Ectodermal cell (in vitro differentiated cells): ENCODE data around the gene ERVV-1.
A peak's percentile ranks its signal among the peaks of the same experiment; 100 is the strongest.

Experiments
- H3K27ac ChIP-seq: 2 replicates; pipeline ENCODE4 v1.7.0; 2013; ENCODE audit warnings: mild to moderate bottlenecking, low read depth, low read length; ENCODE audit not compliant: insufficient read depth, poor library complexity, severe bottlenecking
- H3K27me3 ChIP-seq: 2 replicates; pipeline ENCODE4 v1.7.0; 2013; ENCODE audit warnings: mild to moderate bottlenecking, low read length; ENCODE audit not compliant: insufficient read depth, control insufficient read depth, poor library complexity, severe bottlenecking
- H3K36me3 ChIP-seq: one replicate; pipeline ENCODE4 v1.7.0; 2013; ENCODE audit warnings: low read length; ENCODE audit not compliant: control insufficient read depth, insufficient read depth
- H3K4me1 ChIP-seq: one replicate; pipeline ENCODE4 v1.7.0; 2013; ENCODE audit warnings: low read length; ENCODE audit not compliant: control insufficient read depth, insufficient read depth
- H3K4me3 ChIP-seq: 2 replicates; pipeline ENCODE4 v1.7.0; 2013; ENCODE audit warnings: low read depth, low read length, control low read depth; ENCODE audit not compliant: insufficient read depth
- H3K9me3 ChIP-seq: 2 replicates; pipeline ENCODE4 v1.7.0; 2013; ENCODE audit warnings: mild to moderate bottlenecking, low read length, moderate library complexity; ENCODE audit not compliant: control insufficient read depth
- WGBS, 2 experiments: methylation state at CpG; one replicate each; pipeline ENCODE4 v1.1.7; 2013; ENCODE audit warnings: missing lambda C conversion rate in 2 of 2; 5-methylcytosine and 5-hydroxymethylcytosine counted together

Gene ERVV-1

GRCh38 chr19:53055117-53055516 is 41.4 kb downstream of the ERVV-1 start:
- H3K27ac ChIP-seq = no peak overlapping the region
- WGBS, 2 experiments = 74 to 87% methylated on average over 2 of the region's 2 CpGs

GRCh38 chr19:53057904-53058580 is 44.3 kb downstream of the ERVV-1 start:
- H3K9me3 ChIP-seq = no peaks in the 10 kb centered on the region
- WGBS, 2 experiments = 45 to 50% methylated on average over 59 of the region's 59 CpGs
- no peak overlapping the region for H3K27ac ChIP-seq
- peak overlapping the region; percentile 19 for H3K4me3 ChIP-seq
- H3K27me3 ChIP-seq = peaks cover 10% of the 10 kb centered on the region
- H3K36me3 ChIP-seq = no peaks in the 10 kb centered on the region
- H3K4me1 ChIP-seq = no peaks in the 10 kb centered on the region

More at GRCh38 chr19:53055117-53055516, 41.4 kb downstream of the ERVV-1 start:
- no peaks in the 10 kb centered on the region for H3K9me3 ChIP-seq
- H3K36me3 ChIP-seq = no peaks in the 10 kb centered on the region
- no peak overlapping the region for H3K4me3 ChIP-seq
- H3K4me1 ChIP-seq = no peaks in the 10 kb centered on the region
- peaks cover 10% of the 10 kb centered on the region for H3K27me3 ChIP-seq
